NCI-H1105 (cell line): ENCODE measurements around the gene DDX24.
A peak's percentile ranks its signal among the peaks of the same experiment; 100 is the strongest.

Experiments
- DNase-seq: peaks from one replicate; lab custom pipeline; 2025; lab: John Stamatoyannopoulos, UW

The DDX24 gene

GRCh38 chr14:94046696-94047250 is 34.2 kb downstream of the DDX24 start:
- no peak for DNase-seq

- DNase-seq, result no peak
These were observed 35.2 kb downstream of the DDX24 start for GRCh38 chr14:94045563-94046345.

GRCh38 chr14:94045101-94045500 is 35.9 kb downstream of the DDX24 start:
- DNase-seq, result no peak

GRCh38 chr14:94044476-94045091 is 36.4 kb downstream of the DDX24 start:
- no peak for DNase-seq

GRCh38 chr14:94043756-94044475 is 37.1 kb downstream of the DDX24 start:
- no peak for DNase-seq

GRCh38 chr14:94043111-94043755 is 37.8 kb downstream of the DDX24 start:
- no peak for DNase-seq

- DNase-seq, result no peak
These were observed 38.4 kb downstream of the DDX24 start for GRCh38 chr14:94042433-94043091.

- DNase-seq, result no peak
These were observed 39.3 kb downstream of the DDX24 start for GRCh38 chr14:94041551-94042346.

GRCh38 chr14:94040796-94041195 is 40.2 kb downstream of the DDX24 start:
- no peak for DNase-seq

- DNase-seq, result no peak
These were observed 40.8 kb downstream of the DDX24 start for GRCh38 chr14:94040247-94040646.

GRCh38 chr14:94038921-94039629 is 41.9 kb downstream of the DDX24 start:
- DNase-seq, result no peak

- no peak for DNase-seq
These were observed 42.5 kb downstream of the DDX24 start for GRCh38 chr14:94038510-94038909.

GRCh38 chr14:94037954-94038353 is 43.0 kb downstream of the DDX24 start:
- DNase-seq, result no peak

GRCh38 chr14:94036313-94037167 is 44.5 kb downstream of the DDX24 start:
- DNase-seq, result peak; percentile 34

- no peak for DNase-seq
These were observed 46.1 kb downstream of the DDX24 start for GRCh38 chr14:94034886-94035285.

- DNase-seq, result no peak
These were observed 49.1 kb downstream of the DDX24 start for GRCh38 chr14:94031883-94032279.

GRCh38 chr14:94031161-94031882 is 49.7 kb downstream of the DDX24 start:
- DNase-seq, result no peak

GRCh38 chr14:94030571-94030970 is 50.4 kb downstream of the DDX24 start:
- DNase-seq, result no peak
